Left lung (tissue), 10 donors: ENCODE measurements around the gene PRKCD. TPM values are rescaled to one million over a fixed set of nuclear protein-coding genes. Genes with fewer than 3 reads are reported as not detected.

Experiments
- ATAC-seq: fragments of 200-7000 bp; cut with Tn5 transposase; one replicate; pipeline ENCODE4 v1.9.1; 2020; ENCODE audit warnings: moderate library complexity
- DNase-seq, 4 donors: peaks; one replicate each; pipeline ENCODE4 v3.0.0-alpha.2; 2013 to 2020
- H3K27ac ChIP-seq, 2 donors: fragments of 200-600 bp; sonication (generic) in 1 of 2; one replicate each; pipeline versions ENCODE4 v1.5.0 to v1.8.0; 2020 to 2021
- H3K27me3 ChIP-seq, 2 donors: fragments of 200-600 bp; sonication (generic) in 1 of 2; one replicate each; pipeline versions ENCODE4 v1.5.0 to v1.8.0; 2020 to 2021
- H3K36me3 ChIP-seq, 2 donors: fragments of 200-600 bp; sonication (generic) in 1 of 2; one replicate each; pipeline versions ENCODE4 v1.5.0 to v1.8.0; 2020 to 2021
- H3K4me1 ChIP-seq, 2 donors: fragments of 200-600 bp; one replicate each; pipeline ENCODE4 v1.8.0; 2021
- H3K4me3 ChIP-seq, 2 donors: fragments of 200-600 bp; sonication (generic) in 1 of 2; one replicate each; pipeline versions ENCODE4 v1.5.0 to v1.8.0; 2020 to 2021; ENCODE audit warnings: mild to moderate bottlenecking in 1 of 2
- H3K9me3 ChIP-seq, 2 donors: fragments of 200-600 bp; sonication (generic) in 1 of 2; one replicate each; pipeline versions ENCODE4 v1.5.0 to v1.8.0; 2020 to 2021
- CTCF ChIP-seq, 2 donors: fragments of 200-600 bp; sonication (generic) in 1 of 2; IDR thresholded peaks; one replicate each; pipeline versions ENCODE4 v1.5.0 to v1.8.0; 2021; ENCODE audit warnings: antibody characterized with exemption in 2 of 2
- intact Hi-C, 2 donors: fragments of 100-400 bp; cut with DNase I; formaldehyde crosslinking; loops; one replicate each; pipeline versions ENCODE4 v1.11.2 to v1.14.2; 2022
- polyA plus RNA-seq, 6 donors: library from polyadenylated mRNA; unstranded; fragments of 120-200 nt; gene quantifications; one replicate each; pipeline ENCODE4 v1.2.1, GENCODE V29; 2013; ENCODE audit not compliant: insufficient read length in 6 of 6
- total RNA-seq, 2 donors: library from RNA; stranded (reverse); fragmentation: NEBNext Ultra II Directional; extraction: Animal tissue kit (Norgen Biotek cat#: 25700); gene quantifications; one replicate each; pipeline ENCODE4 v1.2.1, GENCODE V29; 2021
- donor health status: DM: no; HTN: yes; CAD: no.
- donor health status: DM: no; HTN: no; CAD: no.

PRKCD gene
- total and polyA plus RNA-seq, 8 donors, result 45.5 to 73.7 (median 53.0) TPM

DNA sequence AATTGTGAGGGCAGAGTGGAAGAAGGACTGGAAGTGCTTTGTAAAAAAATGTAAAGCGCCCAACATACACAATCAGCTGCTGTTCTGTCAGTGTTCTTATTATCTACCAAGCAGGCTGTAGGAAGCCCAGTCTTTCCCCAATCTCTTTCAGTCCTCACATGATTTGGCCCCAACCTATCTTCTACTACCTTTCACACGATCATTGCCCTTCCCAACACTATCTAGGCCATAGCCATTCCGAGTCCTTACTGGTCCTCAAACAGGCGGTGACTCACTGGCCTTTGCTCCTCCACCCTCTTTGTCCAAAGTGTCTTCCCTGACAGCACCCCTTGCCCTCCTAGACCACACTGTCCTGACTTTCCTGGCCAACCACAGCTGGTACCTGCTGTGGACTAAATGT is 29.9 kb upstream of the PRKCD start:
- H3K27me3 ChIP-seq, result no peaks in the 10 kb centered on the region
- peak overlapping the region in 1 of 2 donors; percentile 91 for H3K4me3 ChIP-seq
- intact Hi-C loops, result loop anchor here in 1 of 2 donors (10.0 kb wide), 1 partner anchor 64 kb away; no protein-coding TSS in a partner anchor
- peaks cover 10 to 50% of the 10 kb centered on the region in 2 donors for H3K4me1 ChIP-seq
- TF ChIP-seq CTCF (IDR thresholded peaks at IDR 0.05), result no peak
- ATAC-seq (no peak), DNase-seq (no peak)
- no peaks in the 10 kb centered on the region for H3K36me3 ChIP-seq
- no peaks in the 10 kb centered on the region for H3K9me3 ChIP-seq
- peak overlapping the region; percentile 88 to 91 for H3K27ac ChIP-seq

DNA sequence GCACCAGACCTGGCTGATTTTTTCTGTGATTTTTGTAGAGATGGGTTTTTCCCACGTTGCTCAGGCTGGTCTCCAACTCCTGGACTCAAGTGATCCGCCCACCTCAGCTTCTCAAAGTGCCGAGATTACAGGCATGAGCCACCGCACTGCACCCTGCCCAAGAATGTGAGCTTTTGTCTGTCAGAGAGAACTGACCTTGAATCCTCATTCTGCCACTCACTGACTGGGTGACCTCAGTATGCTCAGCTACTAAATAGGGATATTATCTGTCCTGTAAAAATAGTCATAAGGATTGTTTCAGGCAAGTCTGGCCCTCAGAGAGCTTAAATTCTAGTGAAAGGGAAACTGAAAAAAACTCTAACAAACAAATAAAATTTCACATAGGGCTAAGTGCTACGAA is 28.7 kb upstream of the PRKCD start:
- DNase-seq (no peak), ATAC-seq (no peak)
- H3K36me3 ChIP-seq, result no peaks in the 10 kb centered on the region
- no peaks in the 10 kb centered on the region for H3K9me3 ChIP-seq
- no peak overlapping the region for H3K27ac ChIP-seq
- peaks cover 10 to 50% of the 10 kb centered on the region in 2 donors for H3K4me1 ChIP-seq
- TF ChIP-seq CTCF (IDR thresholded peaks at IDR 0.05), result no peak
- no peaks in the 10 kb centered on the region for H3K27me3 ChIP-seq
- intact Hi-C loops, result loop anchor here in 1 of 2 donors (10.0 kb wide), 1 partner anchor 62 kb away; no protein-coding TSS in a partner anchor
- no peak overlapping the region for H3K4me3 ChIP-seq

GRCh38 chr3:53134631-53135232 is 26.3 kb upstream of the PRKCD start:
- no peaks in the 10 kb centered on the region for H3K36me3 ChIP-seq
- peak in 3 of 4 donors; percentile 76 to 94 (median 88) for DNase-seq
- H3K27me3 ChIP-seq, result no peaks in the 10 kb centered on the region
- no peak overlapping the region for H3K27ac ChIP-seq
- H3K4me1 ChIP-seq, result peaks cover under 1 to 38% of the 10 kb centered on the region in 2 donors
- TF ChIP-seq CTCF (IDR thresholded peaks at IDR 0.05), result peak; percentile 72 to 90
- peak; percentile 89 for ATAC-seq
- intact Hi-C loops, result loop anchor here in 1 of 2 donors (10.0 kb wide), 1 partner anchor 60 kb away; no protein-coding TSS in a partner anchor
- no peaks in the 10 kb centered on the region for H3K9me3 ChIP-seq
- no peak overlapping the region for H3K4me3 ChIP-seq

- DNase-seq, result no peak
- ATAC-seq, result no peak
- intact Hi-C loops, result loop anchor here in 1 of 2 donors (10.0 kb wide), 1 partner anchor 58 kb away; no protein-coding TSS in a partner anchor
- Histone ChIP-seq H3K9me3 (no peaks in the 10 kb centered on the region), H3K27me3 (no peaks in the 10 kb centered on the region), H3K4me3 (no peak overlapping the region), H3K27ac (no peak overlapping the region), H3K36me3 (no peaks in the 10 kb centered on the region), H3K4me1 (peaks cover 0 to 41% of the 10 kb centered on the region in 2 donors)
- no peak for TF ChIP-seq CTCF (IDR thresholded peaks at IDR 0.05)
These were observed 23.8 kb upstream of the PRKCD start for GRCh38 chr3:53137221-53137620.

DNA sequence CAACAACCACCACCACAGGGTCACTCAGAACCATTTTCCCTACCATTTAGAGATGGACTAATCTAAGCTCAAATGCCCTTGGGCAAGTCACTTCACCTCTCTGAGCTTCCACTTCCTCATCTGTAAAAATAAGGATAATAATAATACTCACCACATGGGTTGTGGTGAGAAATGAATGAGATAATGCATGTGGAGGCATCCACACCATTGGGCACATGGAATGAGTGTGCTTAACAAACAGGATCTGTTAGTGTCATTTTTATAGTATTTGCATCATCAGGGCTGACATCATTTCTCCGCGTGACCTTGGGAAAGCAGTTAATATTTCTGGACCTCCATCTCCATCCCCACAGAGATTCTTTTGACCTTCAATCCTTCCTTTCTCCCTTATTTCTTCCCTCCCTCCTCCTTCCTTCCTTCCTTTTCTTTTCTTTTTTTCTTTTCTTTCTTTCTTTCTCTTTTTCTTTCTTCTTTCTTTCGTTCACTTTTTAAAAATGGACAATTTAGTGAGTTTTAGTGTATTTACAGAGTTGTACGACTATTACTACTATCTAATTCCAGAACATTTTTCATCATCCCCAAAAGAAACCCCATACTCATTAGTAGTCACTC is 23.1 kb upstream of the PRKCD start:
- Histone ChIP-seq H3K36me3 (no peaks in the 10 kb centered on the region), H3K9me3 (no peaks in the 10 kb centered on the region), H3K27me3 (no peaks in the 10 kb centered on the region), H3K4me3 (no peak overlapping the region), H3K4me1 (peaks cover 0 to 45% of the 10 kb centered on the region in 2 donors), H3K27ac (no peak overlapping the region)
- TF ChIP-seq CTCF (IDR thresholded peaks at IDR 0.05), result no peak
- intact Hi-C loops, result loop anchor here in 1 of 2 donors (10.0 kb wide), 1 partner anchor 57 kb away; no protein-coding TSS in a partner anchor
- ATAC-seq (no peak), DNase-seq (no peak)
